Raji (cell line): ENCODE data around the gene ZNF763.

Experiments used
- POLR2A ChIP-seq: IDR thresholded peaks from 2 replicates; pipeline ENCODE4 v1.6.1; 2011; ENCODE audit warnings: low read depth, low read length, control low read depth; ENCODE audit not compliant: insufficient read depth

Gene ZNF763

GRCh38 chr19:11964858-11965645 lies at the start of gene ZNF763:
ZNF763 (plus strand) TSS chr19:11965040; CDS start chr19:11965209, 169 bp downstream.
- peak; percentile 75 for TF ChIP-seq POLR2A

- no peak for TF ChIP-seq POLR2A
Observed at GRCh38 chr19:11921852-11922495, 42.9 kb upstream of the ZNF763 start.

DNA sequence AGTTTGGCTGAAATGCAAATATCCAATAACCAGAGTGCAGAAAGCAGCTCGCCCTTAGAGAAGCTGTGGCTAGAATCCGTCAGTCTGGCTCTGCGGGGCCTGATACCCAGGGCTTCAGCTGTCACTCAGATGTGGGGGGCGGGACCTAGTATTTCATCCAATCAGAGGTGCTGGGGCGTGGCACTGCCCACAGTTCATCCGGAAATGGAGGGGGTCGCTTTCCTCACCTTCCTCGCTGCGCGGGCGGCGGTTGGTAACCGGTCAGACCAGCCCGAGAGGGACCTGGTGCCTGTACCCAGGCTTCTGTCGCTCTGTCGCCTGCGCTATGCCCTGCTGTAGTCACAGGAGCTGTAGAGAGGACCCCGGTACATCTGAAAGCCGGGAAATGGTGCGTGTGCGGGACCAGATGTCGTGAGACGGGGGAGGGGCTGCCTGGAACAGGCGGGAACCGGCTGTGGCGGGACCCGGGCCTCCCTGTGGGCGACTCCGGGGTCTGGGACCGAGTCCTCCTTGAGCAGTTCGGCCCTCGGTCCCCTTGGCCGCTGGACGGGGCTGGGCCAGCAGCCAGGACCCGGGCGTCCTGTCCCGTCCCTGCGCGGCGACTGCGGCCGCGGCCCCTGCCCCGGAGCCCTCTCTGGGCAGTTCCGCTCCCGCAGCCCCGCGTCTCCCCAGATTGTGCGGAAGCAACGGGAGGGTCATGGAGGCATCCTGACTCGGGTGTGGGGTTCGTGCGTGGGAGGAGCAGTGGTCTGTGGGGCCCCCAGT lies 39.8 kb upstream of the ZNF763 start, which contains the start of gene ZNF700:
ZNF700 (plus strand) TSS at position 222 of the 765 bp plus-strand sequence; CDS start at position 326, 104 bp downstream.
- TF ChIP-seq POLR2A: peak; percentile 83

DNA sequence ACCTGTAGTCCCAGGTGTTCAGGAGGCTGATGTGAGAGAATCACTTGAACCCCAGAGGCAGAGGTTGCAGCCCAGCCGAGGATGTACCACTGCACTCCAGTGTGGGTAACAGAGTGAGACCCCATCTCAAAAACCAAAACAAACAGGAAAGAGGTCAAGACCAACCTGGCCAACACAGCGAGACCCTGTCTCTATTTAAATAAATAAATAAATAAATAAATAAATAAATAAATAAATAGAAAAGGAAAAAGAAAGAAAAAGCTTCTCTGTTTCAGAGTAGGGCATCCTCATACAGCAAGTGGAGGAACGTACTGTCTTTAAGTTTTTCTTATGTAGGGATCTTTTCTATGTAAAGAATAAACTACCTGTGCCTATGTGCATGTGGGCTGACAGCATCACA lies 37.6 kb upstream of the ZNF763 start:
- no peak for TF ChIP-seq POLR2A

DNA sequence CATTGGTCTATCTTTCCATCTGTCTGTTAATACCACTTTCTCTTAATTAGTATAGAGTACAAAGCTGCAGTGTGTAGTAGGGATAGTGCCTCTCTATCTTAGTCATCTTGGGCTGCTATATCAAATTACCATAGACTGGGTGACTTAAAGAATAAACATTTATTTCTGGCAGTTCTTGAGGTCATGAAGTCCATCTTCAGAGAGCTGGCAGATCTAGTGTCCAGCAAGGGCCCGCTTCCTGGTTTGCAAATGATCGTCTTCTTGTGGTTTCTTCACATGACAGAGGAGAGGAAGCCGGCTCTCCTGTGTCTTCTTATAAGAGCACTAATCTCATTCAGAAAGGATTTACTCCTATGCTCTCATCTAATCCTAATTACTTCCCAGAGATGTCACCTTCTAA lies 33.8 kb upstream of the ZNF763 start:
- no peak for TF ChIP-seq POLR2A

- TF ChIP-seq POLR2A: no peak
Observed at GRCh38 chr19:11931513-11931912, 33.3 kb upstream of the ZNF763 start.

DNA sequence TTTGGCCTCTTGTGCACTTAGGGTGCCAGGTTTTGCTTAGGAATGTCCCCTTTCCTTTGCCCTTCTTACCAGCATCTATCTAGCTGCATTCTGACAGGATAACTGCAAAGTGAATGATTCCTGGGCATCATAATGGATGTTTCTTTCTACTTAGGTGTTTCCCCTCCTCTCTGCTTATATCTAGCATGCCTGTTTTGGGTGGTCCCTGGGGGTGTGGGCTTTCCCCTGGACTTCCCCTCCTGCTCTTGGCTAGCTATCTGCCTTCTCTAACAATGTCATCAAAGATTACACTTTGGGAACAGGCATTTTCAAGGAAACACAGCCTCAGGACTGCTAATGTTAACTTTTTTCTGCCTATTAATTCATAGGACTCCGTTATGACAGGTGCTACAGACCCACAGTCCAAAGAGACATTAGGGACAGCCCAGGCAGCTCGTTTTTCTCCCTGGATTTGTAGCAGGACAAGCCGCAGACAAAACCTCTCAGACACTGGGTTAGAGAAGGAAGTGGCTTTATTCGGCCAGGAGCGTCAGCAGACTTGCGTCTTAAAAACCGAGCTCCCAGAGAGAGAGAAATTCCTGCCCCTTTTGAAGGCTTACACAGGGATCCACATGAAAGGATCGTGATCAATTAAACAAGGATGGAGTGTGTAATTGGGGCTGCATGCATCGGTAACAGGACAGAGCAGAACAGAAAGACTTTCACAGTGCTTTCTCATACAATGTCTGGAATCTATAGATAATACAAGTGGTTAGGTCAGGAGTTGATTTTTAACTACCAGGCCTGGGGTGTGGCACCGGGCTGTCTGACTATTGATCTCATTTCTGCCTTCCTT lies 22.6 kb upstream of the ZNF763 start:
- TF ChIP-seq POLR2A: no peak

DNA sequence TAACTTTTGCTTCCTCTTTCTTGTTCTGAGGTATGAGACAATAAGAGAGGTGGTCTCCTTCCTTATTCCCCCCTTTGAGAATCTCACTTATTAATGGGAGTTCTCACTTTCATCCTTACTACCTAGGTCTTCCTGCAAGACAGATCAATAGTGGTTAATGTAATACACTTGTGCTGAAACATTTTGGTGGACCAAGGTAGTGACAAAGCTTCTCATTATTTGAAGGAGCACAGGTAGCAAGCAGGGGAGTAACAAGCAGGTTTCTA lies 22.1 kb upstream of the ZNF763 start:
- no peak for TF ChIP-seq POLR2A

DNA sequence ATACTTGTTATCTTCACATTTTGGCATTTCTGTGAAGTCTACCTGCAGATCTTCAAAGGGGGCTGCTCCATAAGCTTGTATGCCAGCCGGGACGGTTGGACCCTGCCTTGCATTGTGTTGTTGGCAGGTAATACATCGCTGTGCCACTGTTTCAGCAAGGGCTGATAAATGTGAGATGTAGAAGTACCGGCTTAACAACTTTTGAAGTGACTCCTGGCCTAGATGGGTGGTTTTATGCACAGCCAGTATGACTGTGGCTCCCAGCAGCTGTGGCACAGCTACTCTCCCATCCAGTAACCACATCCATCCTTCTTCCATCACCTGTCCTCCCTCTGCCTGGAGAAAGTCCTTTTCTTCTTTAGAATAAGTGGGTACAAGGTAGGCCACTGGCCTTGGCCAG lies 20.2 kb upstream of the ZNF763 start:
- no peak for TF ChIP-seq POLR2A

DNA sequence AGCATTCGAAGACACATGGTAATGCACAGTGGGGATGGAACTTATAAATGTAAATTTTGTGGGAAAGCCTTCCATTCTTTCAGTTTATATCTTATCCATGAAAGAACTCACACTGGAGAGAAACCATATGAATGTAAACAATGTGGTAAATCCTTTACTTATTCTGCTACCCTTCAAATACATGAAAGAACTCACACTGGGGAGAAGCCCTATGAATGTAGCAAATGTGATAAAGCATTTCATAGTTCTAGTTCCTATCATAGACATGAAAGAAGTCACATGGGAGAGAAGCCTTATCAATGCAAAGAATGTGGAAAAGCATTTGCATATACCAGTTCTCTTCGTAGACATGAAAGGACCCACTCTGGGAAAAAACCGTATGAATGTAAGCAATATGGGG lies 16.2 kb upstream of the ZNF763 start:
- no peak for TF ChIP-seq POLR2A

GRCh38 chr19:11949201-11949600 lies 15.6 kb upstream of the ZNF763 start:
- no peak for TF ChIP-seq POLR2A

- no peak for TF ChIP-seq POLR2A
Observed at GRCh38 chr19:11950312-11950711, 14.5 kb upstream of the ZNF763 start.

DNA sequence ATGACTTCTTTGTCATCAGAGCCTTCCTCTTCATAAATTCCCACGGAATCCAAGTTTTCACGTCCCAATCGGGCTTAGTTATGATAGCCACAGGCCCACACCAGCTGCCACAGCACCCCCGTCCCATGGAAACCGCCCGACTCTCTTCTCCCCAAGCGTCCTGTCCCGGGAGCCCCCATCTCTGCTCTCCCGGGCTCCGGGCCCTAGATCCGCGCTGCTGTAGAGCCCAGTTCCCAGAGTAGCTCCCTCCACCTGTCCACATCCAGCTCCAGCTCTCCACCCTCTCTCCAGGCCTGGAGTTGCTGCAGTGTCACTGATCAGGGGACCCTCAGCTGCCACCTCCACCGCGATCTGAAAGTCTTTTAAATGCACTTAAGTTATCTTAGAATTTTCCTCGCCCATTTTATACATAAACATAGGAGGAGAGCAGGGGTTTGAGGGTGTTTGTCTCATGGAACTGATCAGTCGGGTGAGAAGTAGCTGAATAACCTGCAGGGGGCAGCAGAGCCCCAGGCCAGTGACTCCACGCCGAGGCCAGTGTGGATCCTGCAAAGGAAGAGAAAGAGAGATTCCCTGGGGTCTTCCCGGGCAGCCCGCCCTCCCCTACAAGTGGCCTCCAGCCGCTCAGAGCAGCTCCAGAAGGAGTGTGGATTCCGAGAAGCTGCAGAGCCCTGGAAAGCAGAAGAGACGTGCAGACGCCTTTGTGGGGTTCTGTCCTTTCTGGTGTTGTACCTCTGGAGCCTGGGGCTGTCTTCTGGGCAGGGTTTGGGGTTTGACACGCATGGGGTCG lies 1.1 kb upstream of the ZNF763 start:
- no peak for TF ChIP-seq POLR2A

DNA sequence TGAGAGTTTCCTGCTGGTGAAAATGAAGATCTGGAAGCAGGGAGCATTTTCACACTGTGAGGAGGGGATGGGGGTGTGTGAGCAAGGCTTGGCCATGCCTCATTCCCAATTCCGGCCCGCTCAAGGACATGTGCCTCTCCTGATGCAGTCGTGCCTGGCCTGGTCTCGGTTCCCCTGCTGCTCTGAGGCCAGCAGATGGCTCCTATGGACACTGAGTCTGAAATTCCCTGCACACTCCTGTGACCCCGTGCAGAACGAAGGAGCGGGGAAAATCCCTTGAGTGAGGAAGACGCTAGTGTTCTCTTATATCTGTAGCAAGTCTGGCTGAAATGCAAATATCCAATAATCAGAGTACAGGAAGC lies 363 bp upstream of the ZNF763 start:
- no peak for TF ChIP-seq POLR2A

DNA sequence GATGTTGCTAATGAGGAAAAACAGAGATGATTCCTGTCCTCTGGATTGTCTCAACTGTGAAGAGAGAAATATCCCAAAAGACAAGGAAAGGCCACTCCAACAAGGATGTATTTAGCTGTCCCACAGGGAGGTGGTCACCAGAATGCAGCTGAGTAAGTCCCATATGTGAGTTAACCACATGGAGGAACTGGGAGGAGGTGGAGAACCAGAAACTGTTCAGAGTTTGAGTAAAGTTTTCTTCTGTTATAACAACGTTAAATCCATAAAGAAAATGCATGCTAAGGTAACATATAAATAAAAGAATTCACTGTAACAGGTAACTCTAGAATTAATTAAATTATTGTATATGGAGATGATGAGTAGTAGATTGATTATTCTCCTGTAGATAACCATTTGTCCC lies 5.3 kb downstream of the ZNF763 start:
- TF ChIP-seq POLR2A: no peak

DNA sequence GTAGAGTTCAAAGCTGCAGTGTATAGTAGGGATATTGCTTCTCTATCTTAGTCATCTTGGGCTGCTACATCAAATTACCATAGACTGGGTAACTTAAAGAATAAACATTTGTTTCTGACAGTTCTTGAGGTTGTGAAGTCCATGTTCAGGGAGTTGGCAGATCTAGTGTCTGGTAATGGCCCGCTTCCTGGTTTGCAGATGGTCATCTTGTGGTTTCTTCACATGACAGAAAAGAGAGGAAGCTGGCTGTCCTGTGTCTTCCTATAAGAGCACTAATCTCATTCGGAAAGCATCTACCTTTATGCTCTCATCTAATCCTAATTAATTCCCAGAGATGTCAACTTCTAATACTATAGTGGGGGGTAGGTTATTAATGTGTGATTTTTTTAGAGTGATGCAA lies 6.2 kb downstream of the ZNF763 start:
- TF ChIP-seq POLR2A: no peak
